DMS79 (cell line): ENCODE data around the gene SCN3B.
A peak's percentile ranks its signal among the peaks of the same experiment; 100 is the strongest.

ENCODE experiments used
- DNase-seq: peaks from one replicate; lab custom pipeline; 2025; lab: John Stamatoyannopoulos, UW

The SCN3B gene

GRCh38 chr11:123594921-123595320, 59.5 kb downstream of the SCN3B start:
- DNase-seq = no peak

DNA sequence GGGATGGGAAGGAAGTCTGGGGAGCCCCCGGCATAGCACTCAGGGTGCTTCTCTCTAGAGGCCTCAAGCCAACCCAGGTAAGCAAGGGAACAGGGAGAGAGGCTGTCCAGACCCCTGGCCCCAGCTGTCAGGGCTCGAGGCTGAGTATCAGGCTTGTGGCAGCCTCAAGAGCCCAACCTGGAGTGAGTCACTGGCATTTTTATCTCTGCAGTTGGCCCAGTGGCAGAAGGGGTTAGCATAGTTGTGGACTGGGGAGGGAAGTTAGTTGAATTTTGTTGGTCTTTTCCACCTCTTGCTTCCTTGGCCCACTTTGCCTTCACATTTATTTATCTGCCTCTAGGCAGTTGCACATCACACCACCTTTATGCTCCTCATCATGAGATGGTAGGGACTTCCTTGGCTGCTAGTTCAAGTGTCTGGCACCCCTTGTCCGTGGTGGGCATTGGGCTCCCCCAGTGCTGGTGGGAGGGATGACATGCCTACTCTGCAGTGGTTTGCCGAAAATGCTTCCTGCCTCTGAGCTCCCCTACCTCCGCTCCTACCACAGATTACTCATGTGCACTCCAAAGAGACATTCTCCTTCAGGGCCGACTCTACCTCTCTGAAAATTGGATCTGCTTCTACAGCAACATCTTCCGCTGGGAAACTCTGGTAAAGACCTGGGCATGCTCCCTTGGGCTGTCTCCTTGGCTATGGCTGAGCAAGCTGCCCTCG, 60.1 kb downstream of the SCN3B start:
- no peak for DNase-seq

- no peak for DNase-seq
These were observed 60.9 kb downstream of the SCN3B start for GRCh38 chr11:123593570-123593969.

- no peak for DNase-seq
These were observed 64.0 kb downstream of the SCN3B start for GRCh38 chr11:123590296-123590912.

GRCh38 chr11:123588864-123589262, 65.6 kb downstream of the SCN3B start:
- no peak for DNase-seq

DNA sequence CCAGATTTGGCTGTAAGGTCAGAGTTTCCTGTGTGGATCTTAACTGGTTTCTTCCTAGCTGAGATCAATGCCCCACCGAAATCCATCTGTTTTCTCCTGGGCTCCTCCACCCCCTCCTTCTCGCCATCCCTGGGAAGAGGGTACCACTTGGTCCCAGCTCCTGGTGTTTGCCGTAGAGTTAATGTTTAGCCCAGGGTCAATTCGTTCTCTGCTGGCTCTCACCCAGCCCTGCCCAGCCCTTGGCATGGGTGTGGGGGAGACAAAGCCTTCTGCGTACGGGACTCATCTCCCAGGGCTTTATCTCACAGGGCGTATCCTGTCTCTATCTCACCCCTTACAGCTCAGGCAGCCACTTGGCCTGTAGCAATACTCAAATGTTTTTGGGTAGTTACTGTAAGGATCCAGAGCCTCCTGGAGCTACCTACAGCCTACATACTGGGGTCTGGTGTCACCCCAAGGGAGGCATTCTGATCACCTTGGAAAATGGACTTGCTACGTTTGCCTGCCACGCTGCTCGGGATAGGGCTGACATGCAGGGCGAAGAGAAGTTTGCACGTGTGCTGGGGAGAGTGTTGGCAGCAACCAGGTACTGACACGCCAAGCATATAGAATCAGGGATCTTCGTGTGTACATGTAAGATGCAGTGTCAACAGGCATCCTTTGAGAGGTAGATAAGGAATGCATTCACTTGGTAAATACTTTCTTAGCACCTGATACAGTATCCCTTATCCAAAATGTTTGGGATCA, 66.1 kb downstream of the SCN3B start:
- DNase-seq = no peak

- DNase-seq = no peak
These were observed 66.9 kb downstream of the SCN3B start for GRCh38 chr11:123587559-123587958.

DNA sequence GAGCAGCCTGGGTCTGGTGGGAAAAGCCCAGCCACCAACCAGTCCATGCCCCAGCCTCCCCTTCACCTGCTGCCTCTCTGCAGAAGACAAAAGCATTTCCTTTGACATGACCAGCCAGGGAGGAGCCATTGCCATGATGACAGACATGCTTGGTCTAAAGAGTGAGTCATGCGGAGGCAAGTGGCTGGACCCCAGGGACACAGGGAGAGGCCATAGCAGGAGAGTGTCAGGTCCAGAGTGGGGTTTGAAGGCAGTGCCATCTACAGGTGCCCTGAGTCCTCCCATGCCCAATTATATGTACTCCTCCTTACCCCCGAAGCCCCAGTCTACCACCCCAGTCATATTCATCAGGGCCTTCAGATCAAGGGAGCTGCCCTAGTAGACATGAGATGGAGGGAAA, 67.4 kb downstream of the SCN3B start:
- DNase-seq = no peak

DNA sequence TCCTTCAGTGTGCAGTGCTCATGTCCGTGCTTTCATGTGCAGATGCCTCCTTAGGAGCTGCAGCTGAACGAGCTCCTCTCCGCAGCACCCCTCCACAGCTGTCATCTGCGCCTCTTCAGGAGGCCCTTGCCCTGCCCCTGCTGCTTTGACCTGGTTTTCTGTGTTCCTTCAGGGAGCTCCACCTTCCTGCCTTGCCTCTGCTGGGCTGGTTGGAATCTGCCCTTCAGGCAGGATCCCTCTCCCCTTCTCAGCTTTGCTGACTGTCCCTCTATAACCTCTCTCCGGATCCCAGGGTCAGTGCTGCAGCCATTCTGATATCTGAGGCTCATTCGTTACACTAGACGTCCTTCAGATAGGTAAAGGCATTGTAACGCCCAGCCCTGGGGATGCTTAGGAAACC, 67.9 kb downstream of the SCN3B start:
- no peak for DNase-seq

- DNase-seq = no peak
These were observed 68.7 kb downstream of the SCN3B start for GRCh38 chr11:123585706-123586105.

GRCh38 chr11:123585206-123585605, 69.2 kb downstream of the SCN3B start:
- DNase-seq = no peak

- DNase-seq = no peak
These were observed 69.7 kb downstream of the SCN3B start for GRCh38 chr11:123584737-123585136.

DNA sequence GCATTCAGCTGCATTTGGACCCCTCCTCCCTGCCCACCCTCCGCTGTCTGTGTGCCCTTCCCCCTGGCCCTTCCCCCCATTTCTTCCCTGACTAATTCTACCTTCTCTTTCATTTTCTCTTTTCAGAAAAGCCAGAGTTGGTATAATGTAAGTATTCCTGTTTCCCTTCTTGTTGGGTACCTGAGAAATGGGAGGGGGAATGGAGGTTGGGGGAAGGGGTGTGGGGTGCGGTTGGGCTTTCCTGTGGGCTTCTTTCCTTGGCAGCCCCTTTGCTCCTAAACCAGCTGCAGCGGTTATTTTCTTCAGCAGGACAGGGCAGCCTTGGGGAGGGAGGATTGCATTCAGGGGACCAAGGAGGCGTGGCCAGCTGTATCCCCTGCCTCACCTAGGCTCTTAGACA, 70.2 kb downstream of the SCN3B start:
- DNase-seq = no peak

- DNase-seq = no peak
These were observed 71.4 kb downstream of the SCN3B start for GRCh38 chr11:123582992-123583504.

DNA sequence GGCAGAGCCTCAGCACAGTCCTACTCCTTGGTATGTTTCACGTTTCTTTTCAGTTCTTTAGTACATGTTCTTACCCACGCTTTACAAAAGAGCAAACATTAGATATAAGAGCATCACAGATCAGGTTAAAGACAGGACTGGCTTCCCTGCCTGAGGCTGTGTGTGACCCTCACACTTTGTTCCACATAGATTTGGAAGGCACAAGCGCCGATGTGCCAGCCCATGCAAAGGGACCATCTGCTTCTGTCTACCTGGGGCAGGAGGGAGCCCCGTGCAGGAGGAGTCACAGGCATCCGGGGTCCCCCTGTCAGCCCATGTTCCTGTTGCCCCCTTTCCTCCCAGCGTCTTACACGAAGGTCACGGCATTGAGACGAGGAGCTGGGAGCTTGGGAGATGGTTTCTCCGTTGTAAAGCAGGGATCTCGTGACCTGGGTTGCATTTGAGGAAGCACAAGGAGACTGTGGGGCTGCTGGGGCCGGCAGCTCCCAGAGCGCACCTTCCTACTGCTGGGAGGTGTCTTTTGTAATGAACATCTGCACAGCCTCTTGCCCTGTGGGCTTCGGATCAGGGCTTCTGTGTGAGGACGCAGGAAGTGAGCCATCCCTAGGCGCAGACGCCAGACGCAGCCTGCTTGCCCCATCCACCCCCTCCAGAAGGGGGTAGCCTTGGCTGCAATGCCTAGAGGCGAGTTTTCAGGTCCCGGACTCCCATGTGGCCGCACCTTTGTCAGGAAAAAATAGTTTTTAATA, 72.6 kb downstream of the SCN3B start:
- no peak for DNase-seq

DNA sequence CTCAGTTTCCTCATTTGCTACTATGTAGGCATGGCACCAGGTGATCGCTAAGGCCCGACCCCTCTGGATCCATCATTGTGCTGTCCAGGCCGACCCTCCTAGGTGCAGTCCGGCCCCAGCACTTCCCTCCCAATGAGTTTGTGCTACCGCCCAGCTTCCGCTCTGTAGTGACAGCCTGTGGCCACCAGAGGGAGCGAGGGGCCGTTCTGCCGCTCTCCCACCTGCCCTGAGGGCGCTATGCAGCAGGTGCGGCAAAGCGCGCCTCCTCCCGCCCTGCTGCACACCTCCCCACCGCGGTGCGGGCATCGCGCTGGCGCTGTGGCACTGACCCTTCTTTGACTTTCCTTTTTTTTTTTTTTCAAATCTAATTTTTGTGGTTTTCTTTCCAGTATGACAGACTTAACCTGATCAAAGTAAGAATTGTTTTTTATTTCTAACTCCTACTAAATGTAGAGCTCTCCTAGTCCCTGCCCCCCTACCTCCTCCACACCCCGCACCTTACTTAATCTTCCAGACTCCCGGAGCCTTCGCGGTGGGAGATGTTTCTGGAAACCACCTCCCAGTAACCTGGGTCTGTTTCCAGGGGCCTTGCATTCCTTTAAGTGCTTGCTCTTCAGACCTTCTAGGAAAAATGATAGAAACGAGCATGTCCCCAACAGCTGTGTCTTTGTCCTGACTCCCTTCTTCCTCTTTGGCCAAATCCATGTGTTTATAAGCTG, 73.7 kb downstream of the SCN3B start:
- DNase-seq = peak; percentile 59

DNA sequence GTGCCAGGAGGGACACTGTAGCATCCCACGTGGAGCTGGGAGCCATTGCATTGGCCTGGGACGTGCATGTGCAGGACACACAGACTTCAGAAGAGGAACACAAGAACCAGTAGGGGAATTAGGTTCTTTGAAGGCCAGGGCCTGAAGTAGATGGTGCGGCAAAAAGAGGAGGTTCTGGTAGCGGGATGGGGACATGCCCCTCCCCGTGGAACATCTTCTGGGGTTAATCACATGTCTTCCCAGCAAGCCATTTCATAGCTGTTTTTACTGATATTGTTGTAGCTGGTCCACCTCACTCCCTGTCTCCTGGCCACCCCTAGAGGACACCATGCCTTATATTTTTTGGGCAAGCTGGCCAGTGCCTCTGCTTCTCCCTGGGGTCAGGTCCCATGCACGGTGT, 74.3 kb downstream of the SCN3B start:
- DNase-seq = no peak

DNA sequence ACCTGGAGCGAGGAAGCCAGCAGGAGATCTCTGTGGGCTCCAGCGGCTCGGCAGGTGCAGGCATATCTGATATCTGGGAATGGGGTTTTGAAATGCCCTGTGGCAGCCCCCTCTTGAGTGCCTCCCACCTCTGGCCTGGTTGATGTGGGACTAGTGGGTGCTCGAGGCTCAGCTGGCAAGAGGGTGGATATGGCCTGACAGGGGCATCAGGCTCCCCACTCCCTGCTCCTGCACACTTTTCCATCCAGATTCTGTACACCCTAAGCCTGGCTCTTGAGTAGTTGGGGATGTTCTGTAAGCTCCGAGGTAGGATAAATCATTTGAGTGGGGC, 75.0 kb downstream of the SCN3B start:
- DNase-seq = no peak
